Esophagus mucosa (tissue), 1 donor: ENCODE data around the gene C1QTNF1. TPM values are rescaled to one million over a fixed set of nuclear protein-coding genes. Genes with fewer than 3 reads are reported as not detected.

Experiments
- ATAC-seq: fragments of 200-7000 bp; cut with Tn5 transposase; one replicate; pipeline ENCODE4 v1.9.1; 2020
- total RNA-seq: library from RNA; stranded (reverse); gene quantifications from one replicate; pipeline ENCODE4 v1.2.4, GENCODE V29; 2023
- donor health status: DM: yes; HTN: yes; CAD: no.

C1QTNF1 gene
- total RNA-seq = 4.1 TPM

DNA sequence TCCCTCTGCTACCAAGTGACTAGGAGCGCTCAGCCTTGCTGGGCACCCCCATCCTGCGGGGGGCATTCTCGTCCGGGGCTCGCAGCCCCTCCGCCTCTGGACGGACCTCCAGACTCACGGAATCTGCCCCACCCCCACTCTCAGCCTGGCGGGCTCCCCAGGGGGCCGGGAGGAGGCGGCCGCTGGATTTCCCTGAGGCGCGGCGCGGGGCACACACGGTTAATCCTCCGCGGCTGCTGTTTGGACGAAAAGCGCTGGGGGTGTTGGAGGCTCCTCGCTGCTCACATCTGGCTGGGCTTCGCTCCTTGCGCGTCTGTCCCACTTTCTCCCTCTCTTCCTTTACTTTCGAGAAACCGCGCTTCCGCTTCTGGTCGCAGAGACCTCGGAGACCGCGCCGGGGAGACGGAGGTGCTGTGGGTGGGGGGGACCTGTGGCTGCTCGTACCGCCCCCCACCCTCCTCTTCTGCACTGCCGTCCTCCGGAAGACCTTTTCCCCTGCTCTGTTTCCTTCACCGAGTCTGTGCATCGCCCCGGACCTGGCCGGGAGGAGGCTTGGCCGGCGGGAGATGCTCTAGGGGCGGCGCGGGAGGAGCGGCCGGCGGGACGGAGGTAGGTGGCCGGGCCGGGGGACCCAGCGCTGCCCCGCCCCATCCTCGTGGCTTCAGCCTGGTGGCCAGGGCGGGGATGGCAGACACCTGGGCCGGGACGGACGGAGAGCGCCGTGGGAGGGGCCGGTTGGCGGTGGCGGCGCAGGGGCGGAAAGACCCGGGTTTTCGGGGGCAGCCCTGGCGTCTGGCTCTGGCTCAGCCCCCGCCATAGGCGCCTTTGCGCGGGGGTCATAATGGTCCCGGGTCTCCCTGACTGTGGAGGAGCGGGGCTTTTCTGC, at the start of gene C1QTNF1:
TSS of gene C1QTNF1 (plus strand) at position 284 of the 886 bp plus-strand sequence. CDS start 19,800 bp downstream, outside the sequence.
- ATAC-seq = peak; percentile 52

DNA sequence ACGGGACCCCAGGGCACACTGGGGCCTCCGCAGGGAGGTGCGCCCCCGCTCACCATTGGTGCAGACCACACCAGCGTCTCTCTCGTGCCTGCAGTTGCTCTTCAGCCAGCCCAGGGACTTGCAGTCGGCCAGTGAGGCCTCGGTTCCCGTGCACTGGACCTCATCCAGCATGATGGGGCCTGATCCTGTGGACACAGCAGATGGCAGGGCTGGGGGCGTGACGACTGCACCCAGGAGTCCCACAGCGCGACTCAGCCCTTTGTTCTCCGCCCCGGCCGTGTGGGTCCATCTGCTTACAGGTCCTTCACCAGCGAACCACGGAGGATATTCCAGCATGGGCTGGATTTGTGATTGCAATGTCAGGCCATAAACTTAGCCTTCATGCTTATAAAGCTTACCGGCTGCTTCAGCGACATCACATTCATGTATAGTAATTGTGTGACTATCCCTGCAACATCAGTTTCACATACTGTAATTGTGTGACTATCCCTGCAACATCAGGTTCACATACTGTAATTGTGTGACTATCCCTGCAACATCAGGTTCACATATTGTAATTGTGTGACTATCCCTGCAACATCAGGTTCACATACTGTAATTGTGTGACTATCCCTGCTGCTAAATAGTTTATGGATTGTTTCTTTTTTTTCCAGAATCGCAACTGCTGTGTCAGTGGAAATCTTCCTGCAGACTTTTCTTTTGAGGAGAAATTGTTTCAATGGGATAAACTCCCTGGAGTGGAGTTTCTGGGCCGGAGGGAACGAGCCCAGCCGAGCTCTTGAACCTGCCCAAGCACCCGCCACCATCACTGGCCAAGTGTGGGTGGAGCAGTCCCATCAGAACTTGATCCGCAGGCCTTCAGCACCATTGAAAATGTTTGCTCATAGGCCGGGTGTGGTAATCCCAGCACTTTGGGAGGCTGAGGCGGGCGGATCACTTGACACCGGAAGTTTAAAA, 49.1 kb upstream of the C1QTNF1 start:
- peak; percentile 75 for ATAC-seq

DNA sequence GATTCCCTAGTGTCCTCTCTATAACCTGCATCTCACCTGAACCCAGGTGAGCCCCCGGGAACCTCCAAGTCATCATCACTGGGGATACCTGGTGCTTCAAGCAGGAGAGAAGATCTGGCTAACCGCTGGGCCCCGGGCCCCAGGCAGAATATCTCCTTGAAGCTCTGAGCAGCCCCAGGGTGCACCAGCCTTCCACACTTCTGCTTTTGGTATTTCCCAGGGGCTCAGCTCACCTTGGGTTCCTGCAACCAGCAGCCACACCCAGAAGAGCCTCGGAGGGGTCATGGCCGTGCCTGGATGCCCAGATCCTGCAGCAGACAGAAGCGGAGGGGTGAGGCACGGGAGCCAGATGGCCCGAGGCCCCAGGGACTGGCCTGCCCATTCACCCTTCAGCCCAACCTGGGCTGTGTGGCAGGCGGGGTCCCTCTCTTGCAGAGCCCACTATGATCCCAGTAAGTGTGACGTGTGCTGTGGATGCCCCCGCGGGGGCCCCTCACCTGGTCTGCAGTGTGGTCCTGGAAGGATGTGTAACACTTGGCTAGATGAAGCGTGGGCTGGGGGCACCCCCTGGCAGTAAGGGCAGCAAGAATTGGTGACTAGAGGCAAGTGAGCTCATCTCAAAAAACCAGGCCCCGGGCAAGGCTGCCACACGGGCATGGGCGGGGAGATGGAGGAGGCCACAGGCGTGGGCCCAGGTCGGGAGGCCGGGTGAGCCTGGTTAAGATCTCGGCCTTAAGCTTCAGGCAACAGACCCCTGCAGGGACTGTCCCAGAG, 46.9 kb upstream of the C1QTNF1 start:
- no peak for ATAC-seq

DNA sequence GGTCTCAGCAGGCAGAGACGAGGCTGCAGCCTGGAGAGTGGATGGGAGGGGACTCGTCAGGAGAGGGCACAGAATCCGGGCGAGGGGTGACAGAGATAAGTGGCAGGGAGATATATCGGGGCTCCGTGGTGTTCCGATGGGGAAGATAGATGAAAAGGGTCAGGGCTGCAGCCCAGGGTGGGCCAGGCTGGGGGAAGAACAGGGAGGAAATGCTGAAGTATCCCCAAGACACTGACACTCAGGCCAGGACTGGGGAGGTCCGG, 46.4 kb upstream of the C1QTNF1 start:
- no peak for ATAC-seq

DNA sequence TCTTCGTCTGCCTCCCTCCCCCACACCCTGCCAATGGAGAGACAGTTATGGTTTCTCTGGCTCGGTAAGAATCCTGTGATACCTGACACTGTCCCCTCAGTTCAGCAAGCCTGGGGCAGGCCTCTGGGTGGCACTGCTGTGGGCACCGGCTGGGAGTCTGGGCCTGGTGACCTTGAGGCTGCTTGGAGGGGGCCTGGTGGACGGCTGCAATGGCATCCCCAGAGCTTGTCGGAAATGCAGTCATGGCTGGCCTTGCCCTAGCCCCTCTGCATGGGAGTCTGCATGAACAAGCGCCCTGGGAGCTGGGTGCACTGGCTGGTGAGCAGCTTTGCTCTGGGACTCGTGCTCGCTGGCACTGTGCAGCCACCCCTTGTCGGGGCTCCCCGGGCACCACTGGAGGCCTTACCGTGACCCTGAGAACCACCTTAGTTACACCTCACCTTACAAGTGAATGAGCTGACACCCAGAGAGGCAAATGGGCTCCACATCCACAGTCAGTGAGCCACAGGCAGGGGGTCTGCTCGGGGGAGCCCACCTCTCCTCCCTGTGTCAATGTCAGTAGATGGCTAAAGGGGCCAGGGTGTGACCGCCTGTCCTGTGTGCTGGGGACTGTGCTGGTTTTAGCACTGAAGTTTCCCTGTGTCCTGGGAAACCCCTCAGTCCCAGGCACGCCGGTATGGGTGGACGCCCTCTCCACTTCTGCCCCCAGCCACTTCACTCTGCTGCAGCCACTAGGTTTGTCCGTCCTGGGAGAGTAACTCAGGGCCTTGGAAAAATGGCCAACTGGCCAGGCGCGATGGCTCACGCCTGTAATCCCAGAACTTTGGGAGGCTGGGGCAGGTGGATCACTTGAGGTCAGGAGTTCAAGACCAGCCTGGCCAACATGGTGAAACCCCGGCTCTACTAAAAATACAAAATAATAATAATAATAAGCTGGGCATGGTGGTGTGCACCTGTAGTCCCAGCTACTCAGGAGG, 45.7 kb upstream of the C1QTNF1 start:
- ATAC-seq = no peak

DNA sequence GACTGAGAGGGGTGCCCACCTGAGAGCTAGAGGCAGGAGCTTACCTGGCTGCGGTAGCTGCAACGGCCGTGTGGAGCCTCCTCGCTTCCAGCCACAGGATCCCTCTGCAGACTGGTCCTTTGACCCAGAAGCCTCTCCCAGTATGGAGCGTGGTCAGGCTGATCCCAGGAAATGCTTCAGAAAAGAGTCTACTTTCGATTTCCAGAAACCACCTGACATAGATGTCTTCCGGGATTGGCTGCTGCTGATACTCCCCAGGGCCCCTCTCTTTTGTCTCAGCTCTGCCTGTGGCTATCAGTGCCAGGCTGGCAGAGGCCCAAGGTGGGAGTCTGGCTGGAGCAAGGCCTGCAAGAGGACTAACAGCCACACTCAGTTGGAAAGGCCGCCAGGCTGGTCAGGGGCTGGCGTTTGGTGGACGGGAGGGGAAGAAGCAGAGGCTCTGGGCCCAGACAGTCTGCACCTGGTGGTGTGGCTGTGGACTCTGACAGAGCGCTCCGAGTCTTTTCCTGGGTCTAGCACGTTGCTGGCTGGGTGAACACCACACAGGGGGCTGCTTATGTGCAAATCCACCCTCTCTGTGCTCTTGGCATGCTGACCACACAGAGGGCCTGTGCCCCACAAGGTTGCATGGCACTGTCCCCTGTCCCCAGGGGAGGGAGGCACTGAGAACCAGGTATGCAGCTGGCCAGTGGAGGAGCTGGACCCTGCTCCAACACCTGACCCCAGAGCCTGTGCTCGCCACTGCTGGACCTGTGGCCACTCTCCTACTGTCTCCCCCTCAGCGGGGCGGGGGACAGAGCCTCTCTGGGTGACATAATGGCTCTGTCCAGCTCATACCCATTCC, 44.0 kb upstream of the C1QTNF1 start, which contains the start of gene LGALS3BP:
TSS of gene LGALS3BP (minus strand) at position 144 of the 844 bp plus-strand sequence. CDS start 2,732 bp downstream, outside the sequence.
- peak; percentile 38 for ATAC-seq

GRCh38 chr17:78980624-78980972, 43.4 kb upstream of the C1QTNF1 start:
- ATAC-seq = no peak

DNA sequence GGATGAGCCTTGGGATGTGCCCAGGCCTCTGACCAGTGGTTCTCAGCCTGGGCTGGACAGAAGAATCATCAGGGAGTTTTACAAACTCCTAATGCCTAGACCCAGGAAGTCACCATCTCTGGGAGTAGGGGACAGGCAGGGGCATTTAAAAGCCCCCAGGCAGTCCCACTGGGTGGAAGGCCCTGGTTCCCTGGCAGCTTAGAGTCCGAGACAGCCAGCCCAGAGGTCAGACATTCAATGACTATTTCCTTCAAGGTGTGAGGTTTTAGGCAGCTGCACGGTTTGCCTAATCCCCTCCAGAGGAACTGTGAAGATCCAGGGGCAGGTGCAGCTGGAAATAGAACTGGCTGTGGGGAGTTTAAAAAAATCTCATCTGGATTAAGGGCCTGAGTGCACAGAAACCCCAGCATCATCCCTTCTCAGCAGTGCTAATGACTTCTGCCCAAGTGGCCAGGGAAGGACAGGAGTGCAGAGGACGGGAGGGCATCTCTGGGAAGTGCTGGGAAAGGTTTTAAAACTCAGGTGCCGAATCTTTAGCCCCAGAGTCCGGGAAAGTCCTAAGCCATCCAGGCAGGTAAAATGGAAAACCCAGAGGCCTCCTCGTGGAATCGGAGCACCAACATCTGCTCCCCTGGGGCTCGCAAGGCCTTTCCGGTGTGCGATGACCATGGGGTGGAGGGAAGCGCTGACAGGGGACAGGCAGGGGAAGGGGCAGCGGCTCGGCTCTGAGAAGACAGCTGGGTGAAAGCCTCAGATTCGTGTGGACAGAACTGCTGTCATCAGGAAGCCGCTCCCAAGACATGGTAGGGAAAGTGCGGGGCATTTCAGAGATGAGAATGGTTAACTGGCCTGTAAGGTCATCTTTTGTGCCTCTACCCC, 42.7 kb upstream of the C1QTNF1 start:
- no peak for ATAC-seq

DNA sequence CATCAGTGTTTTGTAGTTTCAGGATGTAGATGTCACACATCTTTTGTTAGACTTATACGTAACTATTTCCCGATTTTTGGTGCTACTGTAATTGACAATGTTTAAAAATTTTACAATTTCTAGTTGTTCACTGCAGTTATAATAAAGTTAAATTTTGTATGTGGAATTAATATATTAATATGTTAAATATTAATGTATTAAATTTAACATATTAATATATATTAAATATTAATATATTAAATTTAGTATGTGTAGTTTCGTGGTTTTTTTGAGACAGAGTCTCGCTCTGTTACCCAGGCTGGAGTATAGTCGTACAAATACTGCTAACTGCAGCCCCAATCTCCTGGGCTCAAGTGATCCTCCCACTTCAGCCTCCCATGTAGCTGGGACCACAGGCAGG, 38.6 kb upstream of the C1QTNF1 start:
- no peak for ATAC-seq

GRCh38 chr17:78986048-78986648, 37.8 kb upstream of the C1QTNF1 start:
- peak; percentile 46 for ATAC-seq

DNA sequence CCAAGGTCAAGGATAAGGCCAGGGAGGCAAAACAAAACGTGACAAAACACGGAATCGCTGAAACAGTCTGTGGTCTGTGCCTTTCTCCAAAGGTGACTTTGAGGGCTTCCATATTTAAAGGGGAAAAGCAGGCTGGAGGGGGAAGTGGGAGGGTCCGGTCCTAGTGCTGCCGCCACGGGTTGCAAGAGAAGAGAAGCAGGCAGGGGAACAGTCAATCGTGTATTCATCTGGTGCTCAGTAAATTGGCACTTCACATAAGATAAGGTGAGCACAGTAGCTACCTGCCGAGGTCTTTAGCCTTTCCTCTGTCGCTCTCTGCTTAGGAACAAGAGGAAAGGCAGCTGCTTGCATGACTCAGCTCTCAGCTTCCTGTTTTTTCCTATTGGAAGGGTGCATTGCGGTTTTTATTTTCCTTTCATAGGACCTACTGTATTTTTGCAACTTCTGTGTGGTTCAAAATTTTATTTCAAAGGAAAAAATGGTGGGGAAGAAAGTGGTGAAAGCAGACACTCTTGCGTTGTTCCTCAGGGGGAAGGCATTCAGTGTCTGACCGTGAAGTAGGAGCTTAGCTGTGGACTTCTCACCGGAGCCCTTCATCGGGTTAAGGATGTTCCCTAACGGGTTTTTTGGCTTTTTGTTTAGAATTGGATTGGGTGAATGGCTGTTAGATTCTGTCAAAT, 37.2 kb upstream of the C1QTNF1 start:
- peak; percentile 53 for ATAC-seq

GRCh38 chr17:78988152-78988551, 35.8 kb upstream of the C1QTNF1 start:
- ATAC-seq = no peak

DNA sequence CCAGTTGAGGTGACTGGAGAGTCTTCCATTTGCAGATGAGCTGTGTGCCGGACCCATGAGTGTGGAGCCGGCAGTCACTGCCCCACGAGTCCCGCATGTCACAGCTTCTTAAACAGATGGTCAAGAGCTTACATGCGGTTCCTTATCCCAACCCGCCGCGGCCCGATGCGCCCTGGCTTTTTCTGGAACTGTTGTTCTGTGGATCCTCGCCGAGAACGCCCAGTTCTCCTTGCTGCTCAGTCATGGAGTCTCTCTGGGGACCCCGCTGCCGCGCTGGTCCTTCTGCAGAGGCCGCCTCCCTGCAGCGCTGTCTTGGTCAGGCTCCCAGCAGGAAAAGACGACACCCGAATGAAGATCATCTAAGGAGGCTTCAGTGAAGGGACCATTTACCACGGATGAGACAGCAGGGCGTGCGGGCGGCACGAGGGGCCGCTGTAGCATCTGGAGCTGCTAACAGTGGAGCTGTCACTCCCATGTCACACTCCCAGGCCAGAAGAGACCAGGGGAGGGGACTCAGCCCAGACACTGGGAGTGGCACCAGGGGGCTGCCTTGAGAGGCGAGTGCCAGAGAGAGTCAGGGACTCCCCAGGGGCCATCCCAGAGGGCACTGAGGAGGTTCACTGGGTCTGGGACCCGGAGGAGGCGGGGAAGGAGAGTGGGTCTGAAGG, 33.5 kb upstream of the C1QTNF1 start:
- no peak for ATAC-seq

- ATAC-seq = no peak
These were observed 32.8 kb upstream of the C1QTNF1 start for GRCh38 chr17:78991017-78991738.

GRCh38 chr17:78991906-78992532, 31.9 kb upstream of the C1QTNF1 start:
- no peak for ATAC-seq

- no peak for ATAC-seq
These were observed 31.3 kb upstream of the C1QTNF1 start for GRCh38 chr17:78992542-78993212.
